GM21737 (cell line): ENCODE measurements around the gene ETDC.
"Not testable (repeated sequence)": the region's sequence is repeated elsewhere in the genome, so short reads cannot be mapped to it uniquely, and the experiment has no call there.

Source experiments
- ATAC-seq: cut with Tn5 transposase; IDR thresholded peaks from one replicate; pipeline ENCODE4 v1.9.1; 2021; ENCODE audit warnings: mild to moderate bottlenecking, moderate library complexity; ENCODE audit not compliant: unreplicated experiment

The ETDC gene

DNA sequence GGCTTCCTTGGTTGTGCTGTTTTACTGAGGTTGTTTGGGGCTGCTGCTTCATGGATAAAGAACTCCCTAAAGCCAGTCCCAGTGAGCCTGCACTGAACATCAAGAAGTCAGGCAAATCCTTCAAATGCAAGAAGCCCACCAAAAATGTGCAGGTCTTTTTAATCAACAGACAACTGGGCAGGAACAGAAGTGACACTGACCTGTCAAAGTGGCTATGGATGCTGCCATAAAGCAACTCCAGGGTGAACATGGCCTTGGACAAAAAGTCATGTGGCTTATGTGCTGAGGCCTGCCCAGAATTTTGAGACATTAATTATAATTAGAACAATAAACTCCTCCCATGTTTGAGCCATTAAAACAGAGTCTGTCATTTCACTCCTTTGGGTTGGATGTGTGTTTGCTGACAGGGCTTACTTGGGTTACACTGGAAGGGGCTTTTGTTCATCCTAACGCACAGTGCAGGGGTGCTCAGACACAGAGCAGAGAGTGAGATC lies at the start of gene ETDC:
Gene ETDC (plus strand): TSS at position 51 of the 494 bp plus-strand sequence. CDS start 0 bp downstream, at position 51.
- ATAC-seq: no peak

DNA sequence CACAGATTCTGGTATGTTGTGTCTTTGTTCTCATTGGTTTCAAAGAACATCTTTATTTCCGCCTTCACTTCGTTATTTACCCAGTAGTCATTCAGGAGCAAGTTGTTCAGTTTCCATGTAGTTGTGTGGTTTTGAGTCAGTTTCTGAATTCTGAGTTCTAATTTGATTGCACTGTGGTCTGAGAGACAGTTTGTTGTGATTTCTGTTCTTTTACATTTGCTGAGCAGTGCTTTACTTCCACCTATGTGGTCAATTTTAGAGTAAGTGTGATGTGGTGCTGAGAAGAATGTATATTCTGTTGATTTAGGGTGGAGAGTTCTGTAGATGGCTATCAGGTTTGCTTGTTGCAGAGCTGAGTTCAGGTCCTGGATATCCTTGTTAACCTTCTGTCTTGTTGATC lies 48.3 kb upstream of the ETDC start:
- not testable (repeated sequence) for ATAC-seq

DNA sequence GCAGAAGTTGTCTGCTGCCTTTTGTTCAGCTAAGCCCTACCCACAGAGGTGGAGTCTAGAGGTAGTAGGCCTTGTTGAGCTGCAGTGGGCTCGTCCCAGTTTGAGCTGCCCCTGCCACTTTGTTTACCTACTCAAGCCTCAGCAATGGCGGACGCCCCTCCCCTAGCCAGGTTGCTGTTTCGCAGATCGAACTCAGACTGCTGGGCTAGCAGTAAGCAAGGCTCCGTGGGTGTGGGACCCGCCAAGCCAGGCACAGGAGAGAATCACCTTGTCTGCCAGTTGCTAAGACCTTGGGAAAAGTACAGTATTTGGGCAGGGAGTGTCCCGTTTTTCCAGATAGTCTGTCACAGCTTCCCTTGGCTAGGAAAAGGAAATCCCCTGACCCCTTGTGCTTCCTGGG lies 45.9 kb upstream of the ETDC start:
- not testable (repeated sequence) for ATAC-seq

DNA sequence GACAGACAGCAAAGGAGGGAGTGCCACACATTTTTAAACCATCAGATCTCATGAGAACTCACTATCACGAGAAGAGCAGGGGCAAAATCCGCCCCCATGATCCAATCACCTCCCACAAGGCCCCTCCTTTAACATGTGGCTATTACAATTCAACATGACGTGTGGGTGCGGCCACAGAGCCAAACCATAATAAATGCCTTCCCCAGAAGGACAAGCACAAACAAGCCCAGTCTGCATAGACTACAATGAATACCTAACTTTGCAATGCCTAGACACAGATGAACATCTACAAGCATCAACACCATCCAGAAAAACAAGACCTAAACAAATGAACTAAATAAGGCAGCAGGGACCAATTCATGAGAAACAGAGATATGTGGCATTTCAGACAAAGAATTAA lies 45.1 kb upstream of the ETDC start:
- ATAC-seq: no peak

DNA sequence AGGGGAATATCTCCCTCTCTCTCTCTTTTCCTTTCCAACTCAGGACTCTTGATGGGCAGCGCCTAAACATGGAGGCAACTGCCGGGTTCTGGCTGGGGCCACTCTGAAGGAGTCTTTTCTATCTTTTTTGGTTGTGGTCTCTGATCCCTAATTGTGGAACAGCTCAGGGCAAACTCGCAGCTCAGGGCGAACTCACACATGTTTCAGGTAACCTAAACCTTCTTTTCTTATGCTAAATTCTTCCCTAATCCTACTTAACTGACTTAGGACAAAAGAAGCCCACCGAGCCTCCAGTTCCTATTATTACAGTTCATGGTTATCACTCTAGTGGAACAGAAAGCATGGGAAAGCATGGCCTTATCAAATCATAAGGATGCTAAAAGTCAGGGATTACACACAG lies 36.1 kb upstream of the ETDC start:
- ATAC-seq: no peak

DNA sequence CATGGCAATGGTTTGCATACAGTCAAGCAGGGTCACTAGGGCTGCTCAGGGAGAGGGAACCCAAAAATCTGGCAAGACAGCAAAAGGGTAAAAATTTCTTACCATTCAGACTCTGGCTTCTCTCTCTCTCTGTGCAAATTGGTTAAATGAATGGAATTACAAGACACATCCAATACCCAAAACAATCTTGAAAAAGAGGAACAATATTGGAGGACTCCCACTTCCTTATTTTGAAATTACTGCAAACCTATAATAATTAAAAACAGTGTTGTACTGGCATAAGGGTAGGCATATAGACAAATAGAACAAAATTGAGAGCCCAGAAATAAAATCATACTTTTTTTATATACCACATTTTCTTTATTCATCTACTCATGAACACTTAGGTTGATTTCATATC lies 33.3 kb upstream of the ETDC start:
- no peak for ATAC-seq

DNA sequence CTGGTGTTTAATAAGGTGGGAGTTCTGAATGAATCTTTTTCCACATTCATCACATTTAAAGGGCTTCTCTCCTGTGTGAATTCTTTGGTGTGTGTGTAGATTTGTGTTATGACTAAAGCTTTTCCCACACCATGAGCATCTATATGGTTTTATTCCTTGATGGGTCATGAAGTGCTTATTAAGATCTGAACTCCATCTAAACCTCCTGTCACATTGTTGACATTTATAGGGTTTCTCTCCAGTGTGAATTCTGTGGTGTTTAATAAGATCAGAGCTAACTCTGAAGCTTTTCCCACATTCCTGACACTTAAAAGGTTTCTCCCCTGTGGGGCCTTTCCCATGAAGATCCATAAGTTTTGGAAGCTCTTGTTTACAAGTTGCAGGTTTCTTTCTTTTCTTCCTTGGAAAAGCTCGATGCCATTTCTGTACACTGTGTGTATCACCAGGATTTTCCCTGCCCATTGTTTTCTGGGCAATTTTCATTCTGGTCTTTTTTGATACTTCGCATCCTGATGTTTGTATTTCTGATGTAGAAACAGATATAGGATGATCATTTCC lies 21.9 kb upstream of the ETDC start:
- ATAC-seq: no peak

DNA sequence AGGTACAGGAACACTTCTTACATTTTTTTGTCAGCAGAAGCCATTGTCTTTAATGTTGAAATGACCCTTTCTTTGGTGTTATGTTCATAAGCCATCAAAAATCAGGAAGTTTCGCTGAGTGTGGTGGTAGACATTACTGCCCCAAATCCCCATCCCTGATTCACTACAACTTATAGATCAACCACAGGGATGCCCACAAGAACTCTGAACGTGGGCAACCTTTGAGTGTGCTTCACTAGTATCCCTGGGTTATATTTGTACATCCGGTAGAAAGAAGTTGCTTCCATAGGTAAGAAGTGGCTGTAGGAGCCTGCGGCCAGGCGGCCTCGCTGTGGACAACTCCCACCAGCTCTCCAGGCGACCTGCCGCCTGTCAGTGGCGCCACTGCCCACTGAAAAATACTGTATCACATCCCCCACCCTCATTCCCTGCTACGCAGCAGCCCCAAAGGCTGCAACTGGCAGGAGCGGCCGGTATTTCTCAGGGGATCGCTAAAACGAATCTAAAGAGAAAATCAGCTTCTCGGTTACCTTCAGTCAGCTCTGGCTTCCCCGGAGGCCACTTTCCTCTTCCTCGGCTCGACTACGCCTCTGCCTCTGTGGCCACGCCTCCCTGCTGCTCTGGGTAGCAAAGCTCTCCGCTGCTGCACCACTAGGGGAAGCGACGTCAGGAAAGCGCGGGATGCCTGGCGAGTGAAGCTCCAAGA lies 13.9 kb upstream of the ETDC start:
- peak; percentile 98 for ATAC-seq

DNA sequence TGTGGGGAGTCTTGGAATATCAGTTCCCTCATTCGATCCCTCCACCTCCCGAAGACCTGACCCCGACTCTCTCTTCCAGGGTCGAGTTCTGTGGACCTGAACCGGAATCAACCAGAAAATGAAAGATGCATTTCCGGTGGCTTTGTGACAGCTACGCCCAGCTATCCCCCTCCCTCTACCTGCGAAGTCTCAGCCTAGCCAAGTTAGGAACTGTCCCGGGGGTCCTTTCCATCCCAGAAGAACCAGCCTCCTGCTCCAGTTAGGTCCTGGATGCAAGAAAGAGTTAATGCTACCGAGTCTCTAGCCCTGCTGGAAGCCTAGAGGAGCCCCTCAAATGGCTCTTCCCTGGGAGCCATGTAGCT lies 13.4 kb upstream of the ETDC start:
- peak; percentile 35 for ATAC-seq

DNA sequence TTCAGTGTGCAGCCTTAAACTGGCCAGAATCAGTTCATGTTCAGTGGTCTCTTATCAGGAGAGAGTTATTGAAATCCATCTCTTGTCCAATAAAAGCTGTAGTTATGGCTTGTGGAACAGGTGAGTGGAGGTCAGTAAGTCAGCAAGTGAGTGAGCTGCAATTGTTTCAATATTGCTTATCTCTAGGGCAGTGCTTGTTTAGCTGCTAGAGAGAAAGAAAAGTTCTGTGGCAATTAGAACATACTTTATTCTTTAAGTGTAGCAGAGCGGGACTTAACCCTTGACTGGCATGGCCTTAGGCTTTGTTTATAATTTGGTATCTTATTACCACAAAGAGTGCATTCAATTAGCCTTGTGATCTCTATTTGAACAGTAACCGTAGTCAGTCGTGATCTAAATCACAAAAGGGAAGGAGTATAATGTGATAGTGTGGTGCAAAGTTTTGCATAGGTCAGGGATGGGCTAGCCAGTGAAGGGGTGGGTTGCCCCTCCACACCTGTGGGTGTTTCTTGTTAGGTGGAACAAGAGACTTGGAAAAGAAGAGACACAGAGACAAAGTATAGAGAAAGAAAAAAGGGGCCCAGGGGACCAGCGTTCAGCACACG lies 6.9 kb upstream of the ETDC start:
- no peak for ATAC-seq

DNA sequence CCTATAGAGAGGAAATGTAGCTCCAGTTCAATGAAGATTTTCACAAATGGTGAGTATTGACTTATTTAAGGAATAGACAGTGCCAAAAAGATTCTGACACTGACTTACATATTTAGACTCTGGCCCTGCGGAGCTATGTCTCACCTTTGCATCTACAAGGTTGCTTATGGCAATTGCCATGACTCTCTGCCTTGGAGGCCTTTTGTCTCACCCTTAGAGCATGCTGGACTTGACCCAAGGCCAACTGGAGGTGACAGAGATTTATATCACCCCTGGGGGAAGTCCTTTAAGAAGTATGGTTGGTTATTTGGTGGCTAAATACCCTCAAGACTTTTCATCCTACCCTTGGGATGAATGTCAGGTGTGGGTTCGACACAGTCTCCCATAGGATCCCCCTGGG lies 4.5 kb upstream of the ETDC start:
- ATAC-seq: no peak

DNA sequence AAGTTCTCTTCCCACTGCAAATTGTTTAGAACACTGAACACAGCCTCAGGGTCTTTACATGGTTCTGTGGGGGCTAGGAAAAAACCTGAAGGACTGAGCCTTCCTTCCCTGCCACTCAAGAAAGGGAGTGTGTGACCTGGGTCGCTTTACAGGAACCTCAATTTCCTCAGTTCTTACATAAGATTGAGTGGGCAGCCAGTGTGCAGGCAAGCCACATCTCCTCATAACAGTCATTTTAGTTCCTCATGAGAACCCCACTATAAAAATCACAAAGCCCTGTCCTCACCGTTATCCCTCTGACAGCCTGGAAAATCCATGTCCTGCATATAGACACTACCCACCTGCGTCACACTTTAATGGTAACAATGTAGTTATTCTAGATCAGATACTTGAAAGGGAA lies 2.1 kb upstream of the ETDC start:
- no peak for ATAC-seq

DNA sequence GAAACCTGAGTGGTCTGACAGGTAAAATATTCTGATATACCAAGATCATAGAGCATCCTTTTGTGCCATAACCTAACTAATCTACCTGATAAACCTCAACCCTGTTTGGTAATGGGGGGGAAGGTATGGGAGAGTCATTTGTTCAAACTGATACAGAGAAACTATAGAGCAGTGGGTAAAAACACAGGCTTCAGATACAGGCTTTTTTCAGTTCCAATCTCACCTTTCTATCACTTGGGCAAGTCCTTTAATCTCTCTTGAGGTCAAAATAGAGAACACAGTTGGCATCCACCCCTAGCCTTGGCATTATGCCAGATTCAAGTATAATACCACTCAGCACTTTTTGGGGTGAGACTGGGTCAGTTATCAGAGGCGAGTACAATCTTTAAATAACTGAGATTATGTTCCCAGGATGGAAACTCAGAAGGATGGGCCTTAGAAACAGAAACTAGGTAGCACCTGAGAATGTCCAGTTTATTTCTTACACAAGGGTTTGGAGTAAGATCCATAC lies 880 bp upstream of the ETDC start:
- ATAC-seq: no peak

DNA sequence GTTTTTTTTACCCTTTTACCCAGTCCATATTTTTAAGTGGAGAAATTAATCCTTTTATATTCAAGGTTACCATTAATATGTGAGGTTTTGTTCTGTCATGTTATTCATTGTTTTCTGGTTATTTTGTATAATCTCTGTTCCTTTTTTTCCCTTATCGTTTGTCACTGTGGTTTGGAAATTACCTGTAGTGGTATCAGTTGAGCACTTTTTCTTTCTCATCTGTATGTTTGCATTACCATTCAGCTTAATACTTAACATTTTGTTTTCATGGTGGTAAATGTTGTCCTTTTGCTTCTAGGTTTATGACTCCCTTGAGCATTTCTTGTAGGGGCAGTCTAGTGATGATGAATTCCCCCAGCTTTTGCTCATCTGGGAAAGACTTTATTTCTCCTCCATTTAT lies 6.6 kb downstream of the ETDC start:
- ATAC-seq: no peak

DNA sequence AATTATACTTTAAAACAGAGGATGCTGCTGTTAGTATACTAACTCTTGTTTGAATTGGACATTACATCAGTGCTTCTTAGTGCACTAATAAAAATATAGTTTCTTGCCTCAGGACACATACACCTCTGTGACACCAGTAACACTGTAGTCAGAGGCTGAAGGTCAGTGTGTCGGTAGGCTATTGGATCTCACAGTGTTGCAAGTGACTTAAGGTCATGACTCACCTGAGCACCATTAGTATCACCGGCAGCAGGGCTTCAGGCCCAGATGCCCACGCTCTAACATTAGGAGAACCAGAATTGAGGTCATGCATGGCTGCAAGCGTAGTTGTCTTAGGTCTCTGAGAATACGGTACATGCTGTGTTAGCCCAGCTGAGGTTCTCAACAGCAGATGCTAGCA lies 15.2 kb downstream of the ETDC start:
- no peak for ATAC-seq

DNA sequence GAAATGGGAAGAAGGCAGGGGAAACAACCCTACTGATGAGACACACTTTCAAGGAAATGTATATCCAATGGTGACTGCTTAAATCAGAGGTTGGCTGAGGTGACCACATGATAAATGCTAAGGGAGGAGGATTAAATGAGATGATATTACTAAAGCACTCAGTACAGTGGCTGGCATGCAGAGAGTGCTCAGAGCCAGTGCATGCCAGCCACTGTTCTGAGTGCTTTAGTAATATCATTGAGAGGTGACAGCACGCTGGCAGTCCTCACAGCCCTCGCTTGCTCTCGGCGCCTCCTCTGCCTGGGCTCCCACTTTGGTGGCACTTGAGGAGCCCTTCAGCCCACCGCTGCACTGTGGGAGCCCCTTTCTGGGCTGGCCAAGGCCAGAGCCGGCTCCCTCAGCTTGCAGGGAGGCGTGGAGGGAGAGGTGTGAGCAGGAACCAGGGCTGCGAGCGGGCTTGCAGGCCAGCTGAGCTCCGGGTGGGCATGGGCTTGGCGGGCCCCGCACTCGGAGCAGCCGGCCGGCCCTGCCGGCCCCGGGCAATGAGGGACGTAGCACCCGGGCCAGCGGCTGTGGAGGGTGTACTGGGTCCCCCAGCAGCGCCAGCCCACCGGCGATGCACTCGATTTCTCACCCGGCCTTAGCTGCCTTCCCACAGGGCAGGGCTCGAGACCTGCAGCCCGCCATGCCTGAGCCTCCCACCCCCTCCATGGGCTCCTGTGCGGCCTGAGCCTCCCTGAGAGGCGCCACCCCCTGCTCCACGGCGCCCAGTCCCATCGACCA lies 15.9 kb downstream of the ETDC start:
- ATAC-seq: not testable (repeated sequence)

DNA sequence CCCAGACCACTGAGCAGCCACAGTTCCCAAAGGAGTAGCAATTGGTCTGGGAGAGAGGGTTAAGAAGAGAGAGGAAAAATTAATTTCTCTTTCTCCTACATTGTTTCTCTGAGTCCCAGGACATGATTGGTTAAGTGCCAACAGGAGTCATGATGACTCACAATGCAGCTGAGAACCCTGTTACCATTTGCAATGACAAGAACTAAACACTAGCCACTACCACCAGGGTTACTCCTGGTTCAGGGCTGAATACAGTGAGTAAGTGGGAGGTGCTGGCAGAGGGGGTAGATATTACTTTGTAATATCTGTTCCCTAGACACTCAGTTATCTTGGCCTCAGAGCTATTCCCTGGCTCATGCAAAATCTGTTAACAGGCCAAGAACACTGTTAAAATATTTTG lies 18.0 kb downstream of the ETDC start:
- no peak for ATAC-seq

DNA sequence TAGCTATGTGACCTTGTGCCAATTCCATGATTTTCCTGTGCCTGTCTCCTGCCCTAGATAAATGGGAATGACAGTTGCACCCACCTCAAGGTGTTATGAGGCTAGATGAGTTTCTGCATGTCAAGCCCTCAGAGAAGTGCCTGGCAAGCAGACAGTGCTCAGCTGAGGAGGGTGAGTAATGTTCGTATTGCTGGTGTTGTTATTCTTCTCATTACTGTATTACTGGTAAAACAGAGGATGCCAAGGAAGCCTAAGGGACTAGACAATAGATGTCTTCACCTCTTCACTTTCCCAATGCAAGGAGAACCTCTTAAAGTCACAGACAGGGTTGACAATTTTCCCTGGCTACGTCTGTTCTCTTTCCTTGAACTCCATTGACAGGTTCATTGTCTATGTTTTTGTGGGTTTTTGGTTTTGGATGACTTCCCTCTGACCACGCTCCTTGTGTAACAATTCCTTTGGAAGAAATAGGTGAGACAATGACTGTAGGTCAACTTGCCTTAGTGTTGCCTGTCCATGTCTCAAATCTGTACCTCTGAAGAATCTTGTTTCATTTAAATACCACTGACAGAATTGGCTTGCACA lies 19.2 kb downstream of the ETDC start:
- no peak for ATAC-seq

DNA sequence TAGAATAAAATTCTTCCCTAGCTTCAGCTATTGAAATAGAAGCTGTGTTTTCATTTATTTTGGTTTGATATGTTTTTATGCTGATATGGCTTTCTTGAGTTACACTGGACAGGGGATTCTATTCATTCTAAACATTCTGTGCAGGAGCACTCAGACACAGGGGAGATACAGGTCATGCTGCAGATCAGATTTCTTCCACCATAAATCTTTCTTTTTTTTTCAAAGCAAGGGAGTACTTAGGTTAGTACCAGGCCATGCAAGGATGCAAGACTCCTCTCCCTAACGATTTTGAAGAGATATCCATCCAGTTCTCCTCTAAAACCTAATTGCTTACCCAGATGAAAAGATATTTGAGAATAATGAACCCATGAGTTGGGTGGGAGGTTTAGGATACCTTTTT lies 21.4 kb downstream of the ETDC start:
- no peak for ATAC-seq

DNA sequence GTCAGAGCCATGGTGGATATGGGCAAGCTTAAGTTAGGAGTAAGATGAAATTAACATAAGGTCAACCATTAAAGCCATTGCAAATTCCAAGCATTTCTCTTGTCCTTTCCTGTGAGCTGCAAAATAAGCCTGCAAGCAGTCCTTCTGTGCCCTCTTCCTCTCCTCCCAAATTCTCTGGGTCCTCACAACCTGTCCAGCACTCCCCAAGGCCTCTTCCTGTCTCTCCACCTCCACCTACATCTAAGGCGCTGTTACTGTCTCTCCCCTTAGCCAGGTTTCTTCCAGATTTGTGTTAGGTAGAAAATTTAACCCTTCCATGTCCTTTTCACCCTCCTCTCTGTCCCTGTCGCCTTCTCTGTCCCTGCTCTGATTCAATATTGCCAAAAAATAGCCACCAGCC lies 22.2 kb downstream of the ETDC start:
- no peak for ATAC-seq

DNA sequence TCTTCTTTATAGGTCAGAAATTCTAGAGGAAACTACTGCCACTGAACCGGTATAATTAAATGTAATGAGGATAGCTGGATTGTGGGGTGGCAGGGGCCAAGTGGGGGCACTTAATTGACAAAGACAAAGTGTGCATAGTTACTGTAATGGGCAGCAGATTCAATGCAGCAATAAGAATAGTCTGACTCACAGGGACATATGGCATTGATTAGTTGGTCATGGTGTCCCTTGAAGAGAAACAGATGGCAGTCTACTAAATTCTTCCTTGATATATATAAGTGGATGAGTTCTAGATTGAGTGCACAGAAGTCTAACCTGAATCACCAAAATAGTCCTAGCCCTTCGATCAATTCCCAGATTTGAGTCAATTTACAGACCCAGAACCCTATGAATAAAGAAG lies 31.6 kb downstream of the ETDC start:
- no peak for ATAC-seq
